ENCODE measurements around the gene DCPS.

DNA sequence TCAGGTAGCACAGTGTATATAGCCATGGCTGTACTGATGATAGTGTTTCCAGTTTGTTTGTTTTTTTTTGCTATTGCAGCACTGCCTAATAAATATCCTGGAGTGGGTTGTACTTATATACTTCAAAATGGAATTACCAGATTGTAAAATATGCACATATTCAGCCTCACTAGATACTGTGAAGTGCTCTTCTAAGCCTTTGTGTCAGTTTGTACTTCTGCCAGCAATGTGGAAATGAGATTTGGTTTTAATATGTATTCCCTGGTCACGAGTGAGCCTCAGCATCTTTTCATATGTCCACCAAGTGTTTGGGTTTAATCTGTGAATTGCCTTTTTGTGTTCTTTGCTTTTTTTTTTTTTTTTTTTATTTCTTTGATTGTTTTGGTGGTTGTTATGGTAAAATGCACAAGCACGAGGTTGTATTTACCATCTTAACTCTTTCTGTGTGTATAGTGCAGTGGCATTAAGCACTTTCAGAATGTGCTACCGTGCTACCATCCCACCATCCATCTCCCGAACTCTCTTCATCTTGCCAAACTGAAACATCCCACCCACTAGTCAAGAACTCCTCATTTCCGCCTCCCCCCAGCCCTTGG, 86.5 kb downstream of the DCPS start:
- TF ChIP-seq, protein P1, sequence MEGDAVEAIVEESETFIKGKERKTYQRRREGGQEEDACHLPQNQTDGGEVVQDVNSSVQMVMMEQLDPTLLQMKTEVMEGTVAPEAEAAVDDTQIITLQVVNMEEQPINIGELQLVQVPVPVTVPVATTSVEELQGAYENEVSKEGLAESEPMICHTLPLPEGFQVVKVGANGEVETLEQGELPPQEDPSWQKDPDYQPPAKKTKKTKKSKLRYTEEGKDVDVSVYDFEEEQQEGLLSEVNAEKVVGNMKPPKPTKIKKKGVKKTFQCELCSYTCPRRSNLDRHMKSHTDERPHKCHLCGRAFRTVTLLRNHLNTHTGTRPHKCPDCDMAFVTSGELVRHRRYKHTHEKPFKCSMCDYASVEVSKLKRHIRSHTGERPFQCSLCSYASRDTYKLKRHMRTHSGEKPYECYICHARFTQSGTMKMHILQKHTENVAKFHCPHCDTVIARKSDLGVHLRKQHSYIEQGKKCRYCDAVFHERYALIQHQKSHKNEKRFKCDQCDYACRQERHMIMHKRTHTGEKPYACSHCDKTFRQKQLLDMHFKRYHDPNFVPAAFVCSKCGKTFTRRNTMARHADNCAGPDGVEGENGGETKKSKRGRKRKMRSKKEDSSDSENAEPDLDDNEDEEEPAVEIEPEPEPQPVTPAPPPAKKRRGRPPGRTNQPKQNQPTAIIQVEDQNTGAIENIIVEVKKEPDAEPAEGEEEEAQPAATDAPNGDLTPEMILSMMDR (IDR thresholded peaks at IDR 0.05): no peak
- TF ChIP-seq POLR2A (IDR thresholded peaks at IDR 0.05): no peak
